ENCODE data around the gene IL1RAP.
"Not testable (repeated sequence)": the region's sequence is repeated elsewhere in the genome, so short reads cannot be mapped to it uniquely, and the experiment has no call there.

IL1RAP gene

GRCh38 chr3:190514413-190515153 is 698 bp downstream of the IL1RAP start:
- peak; percentile 79 for DNase-seq

- no peak for DNase-seq
Measured at GRCh38 chr3:190516416-190516815, 2.5 kb downstream of the IL1RAP start.

- DNase-seq = no peak
Measured at GRCh38 chr3:190517687-190518086, 3.8 kb downstream of the IL1RAP start.

GRCh38 chr3:190518531-190518930 is 4.6 kb downstream of the IL1RAP start:
- DNase-seq = not testable (repeated sequence)

- no peak for DNase-seq
Measured at GRCh38 chr3:190519886-190520285, 6.0 kb downstream of the IL1RAP start.

- no peak for DNase-seq
Measured at GRCh38 chr3:190521998-190522397, 8.1 kb downstream of the IL1RAP start.

- DNase-seq = no peak
Measured at GRCh38 chr3:190522621-190523222, 8.8 kb downstream of the IL1RAP start.

GRCh38 chr3:190524942-190525341 is 11.1 kb downstream of the IL1RAP start:
- DNase-seq = no peak

GRCh38 chr3:190525634-190526033 is 11.7 kb downstream of the IL1RAP start:
- DNase-seq = no peak

GRCh38 chr3:190526787-190527762 is 13.2 kb downstream of the IL1RAP start:
- no peak for DNase-seq

GRCh38 chr3:190528706-190529105 is 14.8 kb downstream of the IL1RAP start:
- DNase-seq = no peak

- DNase-seq = no peak
Measured at GRCh38 chr3:190531406-190531805, 17.5 kb downstream of the IL1RAP start.

GRCh38 chr3:190532731-190533203 is 18.9 kb downstream of the IL1RAP start:
- DNase-seq = no peak

GRCh38 chr3:190533511-190534281 is 19.8 kb downstream of the IL1RAP start:
- DNase-seq = peak; percentile 9

- no peak for DNase-seq
Measured at GRCh38 chr3:190534386-190534785, 20.5 kb downstream of the IL1RAP start.

- DNase-seq = no peak
Measured at GRCh38 chr3:190534986-190535385, 21.1 kb downstream of the IL1RAP start.

GRCh38 chr3:190537146-190537545 is 23.3 kb downstream of the IL1RAP start:
- DNase-seq = no peak

- DNase-seq = no peak
Measured at GRCh38 chr3:190538288-190538687, 24.4 kb downstream of the IL1RAP start.

GRCh38 chr3:190539526-190539925 is 25.6 kb downstream of the IL1RAP start:
- DNase-seq = no peak

- DNase-seq = no peak
Measured at GRCh38 chr3:190541008-190541407, 27.1 kb downstream of the IL1RAP start.

- no peak for DNase-seq
Measured at GRCh38 chr3:190541560-190541959, 27.7 kb downstream of the IL1RAP start.

GRCh38 chr3:190542846-190543245 is 29.0 kb downstream of the IL1RAP start:
- no peak for DNase-seq

Data from eye (tissue), 1 donor.